ENCODE data around the gene UTS2B. TPM values are rescaled to one million over a fixed set of nuclear protein-coding genes. Genes with fewer than 3 reads are reported as not detected.

UTS2B gene
- total and polyA plus RNA-seq, 2 experiments from 2014 or later, result 0.21 TPM; not detected in 1

DNA sequence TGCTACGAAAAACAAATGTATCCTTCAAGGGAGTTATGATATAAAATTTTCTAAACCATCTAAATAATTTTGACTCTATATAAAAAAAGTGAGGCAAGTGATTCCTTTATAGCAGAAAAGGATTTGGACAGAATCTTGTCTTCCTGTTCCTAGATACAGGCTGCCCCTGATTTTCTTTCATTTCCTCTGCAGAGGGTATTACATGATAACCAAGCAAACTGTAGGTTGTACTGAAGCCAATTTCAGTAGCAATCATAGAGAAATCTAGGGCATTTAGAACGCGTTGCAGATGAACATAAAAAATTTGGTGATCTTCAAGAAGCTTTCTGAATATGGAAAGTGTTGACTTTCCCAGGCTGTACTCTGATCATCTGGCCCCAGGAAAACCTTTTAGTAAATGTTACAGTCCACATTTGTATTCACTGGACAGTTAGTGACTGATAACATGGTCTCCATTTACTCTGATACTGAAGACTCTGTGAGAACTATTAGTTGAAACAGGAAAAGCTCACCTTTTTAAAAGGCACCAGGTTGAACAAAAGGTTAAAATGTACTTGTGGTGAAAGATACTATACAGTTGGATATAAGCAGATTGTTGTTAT, 9.1 kb upstream of the UTS2B start:
- Histone ChIP-seq H3K27me3 (ENCODE audit: insufficient read depth) (no peaks in the 10 kb centered on the region), H4K20me1 (replicated peaks; ENCODE audit: insufficient read depth) (no peaks in the 10 kb centered on the region), H3K27ac (ENCODE audit: low read depth) (no peak overlapping the region), H3K4me1 (ENCODE audit: insufficient read depth) (peaks cover 9% of the 10 kb centered on the region; the same call in 1 of the 2 replicates), H3K4me3 (no peak overlapping the region), H3K9me2 (ENCODE audit: insufficient read depth) (no peaks in the 10 kb centered on the region), H3K36me3 (ENCODE audit: insufficient read depth) (no peaks in the 10 kb centered on the region), H2AFZ (no peak overlapping the region), H3F3A (replicated peaks; ENCODE audit: low read depth) (no peaks in the 10 kb centered on the region), H3K79me2 (replicated peaks; ENCODE audit: insufficient read depth) (peaks cover 65% of the 10 kb centered on the region), H3K4me2 (no peak overlapping the region)
- TF ChIP-seq, protein P1, sequence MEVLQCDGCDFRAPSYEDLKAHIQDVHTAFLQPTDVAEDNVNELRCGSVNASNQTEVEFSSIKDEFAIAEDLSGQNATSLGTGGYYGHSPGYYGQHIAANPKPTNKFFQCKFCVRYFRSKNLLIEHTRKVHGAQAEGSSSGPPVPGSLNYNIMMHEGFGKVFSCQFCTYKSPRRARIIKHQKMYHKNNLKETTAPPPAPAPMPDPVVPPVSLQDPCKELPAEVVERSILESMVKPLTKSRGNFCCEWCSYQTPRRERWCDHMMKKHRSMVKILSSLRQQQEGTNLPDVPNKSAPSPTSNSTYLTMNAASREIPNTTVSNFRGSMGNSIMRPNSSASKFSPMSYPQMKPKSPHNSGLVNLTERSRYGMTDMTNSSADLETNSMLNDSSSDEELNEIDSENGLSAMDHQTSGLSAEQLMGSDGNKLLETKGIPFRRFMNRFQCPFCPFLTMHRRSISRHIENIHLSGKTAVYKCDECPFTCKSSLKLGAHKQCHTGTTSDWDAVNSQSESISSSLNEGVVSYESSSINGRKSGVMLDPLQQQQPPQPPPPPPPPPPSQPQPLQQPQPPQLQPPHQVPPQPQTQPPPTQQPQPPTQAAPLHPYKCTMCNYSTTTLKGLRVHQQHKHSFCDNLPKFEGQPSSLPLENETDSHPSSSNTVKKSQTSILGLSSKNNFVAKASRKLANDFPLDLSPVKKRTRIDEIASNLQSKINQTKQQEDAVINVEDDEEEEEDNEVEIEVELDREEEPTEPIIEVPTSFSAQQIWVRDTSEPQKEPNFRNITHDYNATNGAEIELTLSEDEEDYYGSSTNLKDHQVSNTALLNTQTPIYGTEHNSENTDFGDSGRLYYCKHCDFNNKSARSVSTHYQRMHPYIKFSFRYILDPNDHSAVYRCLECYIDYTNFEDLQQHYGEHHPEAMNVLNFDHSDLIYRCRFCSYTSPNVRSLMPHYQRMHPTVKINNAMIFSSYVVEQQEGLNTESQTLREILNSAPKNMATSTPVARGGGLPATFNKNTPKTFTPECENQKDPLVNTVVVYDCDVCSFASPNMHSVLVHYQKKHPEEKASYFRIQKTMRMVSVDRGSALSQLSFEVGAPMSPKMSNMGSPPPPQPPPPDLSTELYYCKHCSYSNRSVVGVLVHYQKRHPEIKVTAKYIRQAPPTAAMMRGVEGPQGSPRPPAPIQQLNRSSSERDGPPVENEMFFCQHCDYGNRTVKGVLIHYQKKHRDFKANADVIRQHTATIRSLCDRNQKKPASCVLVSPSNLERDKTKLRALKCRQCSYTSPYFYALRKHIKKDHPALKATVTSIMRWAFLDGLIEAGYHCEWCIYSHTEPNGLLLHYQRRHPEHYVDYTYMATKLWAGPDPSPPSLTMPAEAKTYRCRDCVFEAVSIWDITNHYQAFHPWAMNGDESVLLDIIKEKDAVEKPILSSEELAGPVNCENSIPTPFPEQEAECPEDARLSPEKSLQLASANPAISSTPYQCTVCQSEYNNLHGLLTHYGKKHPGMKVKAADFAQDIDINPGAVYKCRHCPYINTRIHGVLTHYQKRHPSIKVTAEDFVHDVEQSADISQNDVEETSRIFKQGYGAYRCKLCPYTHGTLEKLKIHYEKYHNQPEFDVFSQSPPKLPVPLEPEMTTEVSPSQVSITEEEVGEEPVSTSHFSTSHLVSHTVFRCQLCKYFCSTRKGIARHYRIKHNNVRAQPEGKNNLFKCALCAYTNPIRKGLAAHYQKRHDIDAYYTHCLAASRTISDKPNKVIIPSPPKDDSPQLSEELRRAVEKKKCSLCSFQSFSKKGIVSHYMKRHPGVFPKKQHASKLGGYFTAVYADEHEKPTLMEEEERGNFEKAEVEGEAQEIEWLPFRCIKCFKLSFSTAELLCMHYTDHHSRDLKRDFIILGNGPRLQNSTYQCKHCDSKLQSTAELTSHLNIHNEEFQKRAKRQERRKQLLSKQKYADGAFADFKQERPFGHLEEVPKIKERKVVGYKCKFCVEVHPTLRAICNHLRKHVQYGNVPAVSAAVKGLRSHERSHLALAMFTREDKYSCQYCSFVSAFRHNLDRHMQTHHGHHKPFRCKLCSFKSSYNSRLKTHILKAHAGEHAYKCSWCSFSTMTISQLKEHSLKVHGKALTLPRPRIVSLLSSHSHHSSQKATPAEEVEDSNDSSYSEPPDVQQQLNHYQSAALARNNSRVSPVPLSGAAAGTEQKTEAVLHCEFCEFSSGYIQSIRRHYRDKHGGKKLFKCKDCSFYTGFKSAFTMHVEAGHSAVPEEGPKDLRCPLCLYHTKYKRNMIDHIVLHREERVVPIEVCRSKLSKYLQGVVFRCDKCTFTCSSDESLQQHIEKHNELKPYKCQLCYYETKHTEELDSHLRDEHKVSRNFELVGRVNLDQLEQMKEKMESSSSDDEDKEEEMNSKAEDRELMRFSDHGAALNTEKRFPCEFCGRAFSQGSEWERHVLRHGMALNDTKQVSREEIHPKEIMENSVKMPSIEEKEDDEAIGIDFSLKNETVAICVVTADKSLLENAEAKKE (CRISPR knock-in tag; IDR thresholded peaks at IDR 0.05), result no peak
- TF ChIP-seq CREB1 (CRISPR knock-in tag; IDR thresholded peaks at IDR 0.05; ENCODE audit: low read depth), result no peak
- TF ChIP-seq, protein P2, sequence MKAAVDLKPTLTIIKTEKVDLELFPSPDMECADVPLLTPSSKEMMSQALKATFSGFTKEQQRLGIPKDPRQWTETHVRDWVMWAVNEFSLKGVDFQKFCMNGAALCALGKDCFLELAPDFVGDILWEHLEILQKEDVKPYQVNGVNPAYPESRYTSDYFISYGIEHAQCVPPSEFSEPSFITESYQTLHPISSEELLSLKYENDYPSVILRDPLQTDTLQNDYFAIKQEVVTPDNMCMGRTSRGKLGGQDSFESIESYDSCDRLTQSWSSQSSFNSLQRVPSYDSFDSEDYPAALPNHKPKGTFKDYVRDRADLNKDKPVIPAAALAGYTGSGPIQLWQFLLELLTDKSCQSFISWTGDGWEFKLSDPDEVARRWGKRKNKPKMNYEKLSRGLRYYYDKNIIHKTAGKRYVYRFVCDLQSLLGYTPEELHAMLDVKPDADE (IDR thresholded peaks at IDR 0.05), result no peak
- TF ChIP-seq EZH2phosphoT487 (IDR thresholded peaks at IDR 0.05; ENCODE audit: unreplicated experiment), result no peak
- no peak for TF ChIP-seq POLR2AphosphoS5 (IDR thresholded peaks at IDR 0.05; ENCODE audit: low read depth)
- no peak for TF ChIP-seq ZNF114 (CRISPR knock-in tag; IDR thresholded peaks at IDR 0.05)
- TF ChIP-seq ZNF331 (CRISPR knock-in tag; IDR thresholded peaks at IDR 0.05; ENCODE audit: low read depth), result no peak
- TF ChIP-seq, protein P3, sequence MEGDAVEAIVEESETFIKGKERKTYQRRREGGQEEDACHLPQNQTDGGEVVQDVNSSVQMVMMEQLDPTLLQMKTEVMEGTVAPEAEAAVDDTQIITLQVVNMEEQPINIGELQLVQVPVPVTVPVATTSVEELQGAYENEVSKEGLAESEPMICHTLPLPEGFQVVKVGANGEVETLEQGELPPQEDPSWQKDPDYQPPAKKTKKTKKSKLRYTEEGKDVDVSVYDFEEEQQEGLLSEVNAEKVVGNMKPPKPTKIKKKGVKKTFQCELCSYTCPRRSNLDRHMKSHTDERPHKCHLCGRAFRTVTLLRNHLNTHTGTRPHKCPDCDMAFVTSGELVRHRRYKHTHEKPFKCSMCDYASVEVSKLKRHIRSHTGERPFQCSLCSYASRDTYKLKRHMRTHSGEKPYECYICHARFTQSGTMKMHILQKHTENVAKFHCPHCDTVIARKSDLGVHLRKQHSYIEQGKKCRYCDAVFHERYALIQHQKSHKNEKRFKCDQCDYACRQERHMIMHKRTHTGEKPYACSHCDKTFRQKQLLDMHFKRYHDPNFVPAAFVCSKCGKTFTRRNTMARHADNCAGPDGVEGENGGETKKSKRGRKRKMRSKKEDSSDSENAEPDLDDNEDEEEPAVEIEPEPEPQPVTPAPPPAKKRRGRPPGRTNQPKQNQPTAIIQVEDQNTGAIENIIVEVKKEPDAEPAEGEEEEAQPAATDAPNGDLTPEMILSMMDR (conservative IDR thresholded peaks at IDR 0.05; ENCODE audit: low read depth in 2 of 2), result no peak
- TF ChIP-seq, protein P4, sequence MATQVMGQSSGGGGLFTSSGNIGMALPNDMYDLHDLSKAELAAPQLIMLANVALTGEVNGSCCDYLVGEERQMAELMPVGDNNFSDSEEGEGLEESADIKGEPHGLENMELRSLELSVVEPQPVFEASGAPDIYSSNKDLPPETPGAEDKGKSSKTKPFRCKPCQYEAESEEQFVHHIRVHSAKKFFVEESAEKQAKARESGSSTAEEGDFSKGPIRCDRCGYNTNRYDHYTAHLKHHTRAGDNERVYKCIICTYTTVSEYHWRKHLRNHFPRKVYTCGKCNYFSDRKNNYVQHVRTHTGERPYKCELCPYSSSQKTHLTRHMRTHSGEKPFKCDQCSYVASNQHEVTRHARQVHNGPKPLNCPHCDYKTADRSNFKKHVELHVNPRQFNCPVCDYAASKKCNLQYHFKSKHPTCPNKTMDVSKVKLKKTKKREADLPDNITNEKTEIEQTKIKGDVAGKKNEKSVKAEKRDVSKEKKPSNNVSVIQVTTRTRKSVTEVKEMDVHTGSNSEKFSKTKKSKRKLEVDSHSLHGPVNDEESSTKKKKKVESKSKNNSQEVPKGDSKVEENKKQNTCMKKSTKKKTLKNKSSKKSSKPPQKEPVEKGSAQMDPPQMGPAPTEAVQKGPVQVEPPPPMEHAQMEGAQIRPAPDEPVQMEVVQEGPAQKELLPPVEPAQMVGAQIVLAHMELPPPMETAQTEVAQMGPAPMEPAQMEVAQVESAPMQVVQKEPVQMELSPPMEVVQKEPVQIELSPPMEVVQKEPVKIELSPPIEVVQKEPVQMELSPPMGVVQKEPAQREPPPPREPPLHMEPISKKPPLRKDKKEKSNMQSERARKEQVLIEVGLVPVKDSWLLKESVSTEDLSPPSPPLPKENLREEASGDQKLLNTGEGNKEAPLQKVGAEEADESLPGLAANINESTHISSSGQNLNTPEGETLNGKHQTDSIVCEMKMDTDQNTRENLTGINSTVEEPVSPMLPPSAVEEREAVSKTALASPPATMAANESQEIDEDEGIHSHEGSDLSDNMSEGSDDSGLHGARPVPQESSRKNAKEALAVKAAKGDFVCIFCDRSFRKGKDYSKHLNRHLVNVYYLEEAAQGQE (IDR thresholded peaks at IDR 0.05; ENCODE audit: unreplicated experiment), result no peak
- TF ChIP-seq NANOG (IDR thresholded peaks at IDR 0.05; ENCODE audit: borderline replicate concordance), result no peak
- Mint-ChIP-seq H3K9me3 (no peaks in the 10 kb centered on the region), H3K27ac (no peak overlapping the region), H3K4me1 (peaks cover 30% of the 10 kb centered on the region), H3K4me3 (no peak overlapping the region), H3K27me3 (ENCODE audit: insufficient read depth, low read depth, poor library complexity) (no peaks in the 10 kb centered on the region), H3K36me3 (ENCODE audit: low read depth) (no peaks in the 10 kb centered on the region)
- DNase-seq (ENCODE audit: low spot score) (no peak), ATAC-seq (no peak)

Measured in GM23338 (cell line).